Uterus (tissue), 2 donors: Measurements from ENCODE around the gene MBP.

Experiments used
- POLR2A ChIP-seq, 2 donors: fragments of 450-650 bp; IDR thresholded peaks; one replicate each; pipeline ENCODE4 v1.6.1; 2016; ENCODE audit warnings: antibody characterized with exemption in 2 of 2, mild to moderate bottlenecking in 1 of 2, moderate library complexity in 1 of 2
- TF ChIP-seq, protein P1 (sequence below), 4 experiments: fragments of 200-600 bp in 2 of 4; fragments of 450-650 bp in 2 of 4; sonication (generic) in 2 of 4; IDR thresholded peaks; one replicate each; pipeline ENCODE4 v1.5.1; 2016 to 2019; ENCODE audit warnings: antibody characterized with exemption in 4 of 4, mild to moderate bottlenecking in 2 of 4, moderate library complexity in 1 of 4

DNA sequence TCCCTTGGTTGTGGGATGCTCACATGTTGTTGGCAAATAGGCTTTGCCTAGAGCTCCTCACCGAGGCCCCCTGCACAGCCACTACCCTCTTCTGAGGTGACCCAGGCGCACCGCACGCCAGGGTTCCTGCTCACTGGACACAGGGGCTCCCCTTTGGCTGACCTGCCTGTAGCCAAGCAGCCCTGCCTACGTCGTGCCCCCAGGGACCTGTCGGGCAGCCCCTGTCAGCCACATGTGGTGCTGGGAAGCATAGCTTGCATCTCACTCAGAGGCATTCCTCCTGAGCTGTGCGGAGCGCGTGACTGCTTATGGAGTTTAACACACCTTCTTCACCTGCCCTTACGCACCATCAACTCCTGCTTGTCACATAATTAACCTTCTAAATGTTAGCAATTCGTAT lies 194.0 kb downstream of the MBP start:
- TF ChIP-seq, protein P1, sequence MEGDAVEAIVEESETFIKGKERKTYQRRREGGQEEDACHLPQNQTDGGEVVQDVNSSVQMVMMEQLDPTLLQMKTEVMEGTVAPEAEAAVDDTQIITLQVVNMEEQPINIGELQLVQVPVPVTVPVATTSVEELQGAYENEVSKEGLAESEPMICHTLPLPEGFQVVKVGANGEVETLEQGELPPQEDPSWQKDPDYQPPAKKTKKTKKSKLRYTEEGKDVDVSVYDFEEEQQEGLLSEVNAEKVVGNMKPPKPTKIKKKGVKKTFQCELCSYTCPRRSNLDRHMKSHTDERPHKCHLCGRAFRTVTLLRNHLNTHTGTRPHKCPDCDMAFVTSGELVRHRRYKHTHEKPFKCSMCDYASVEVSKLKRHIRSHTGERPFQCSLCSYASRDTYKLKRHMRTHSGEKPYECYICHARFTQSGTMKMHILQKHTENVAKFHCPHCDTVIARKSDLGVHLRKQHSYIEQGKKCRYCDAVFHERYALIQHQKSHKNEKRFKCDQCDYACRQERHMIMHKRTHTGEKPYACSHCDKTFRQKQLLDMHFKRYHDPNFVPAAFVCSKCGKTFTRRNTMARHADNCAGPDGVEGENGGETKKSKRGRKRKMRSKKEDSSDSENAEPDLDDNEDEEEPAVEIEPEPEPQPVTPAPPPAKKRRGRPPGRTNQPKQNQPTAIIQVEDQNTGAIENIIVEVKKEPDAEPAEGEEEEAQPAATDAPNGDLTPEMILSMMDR (IDR thresholded peaks at IDR 0.05): no peak
- no peak for TF ChIP-seq POLR2A (IDR thresholded peaks at IDR 0.05)
